GM12872 (cell line): ENCODE measurements around the gene FAM111B.

ENCODE experiments used
- TF ChIP-seq, protein P1 (sequence below): IDR thresholded peaks from 3 replicates; pipeline ENCODE4 v1.5.1; 2011; ENCODE audit warnings: low read depth, mild to moderate bottlenecking, low read length, moderate library complexity; ENCODE audit not compliant: insufficient read depth

Gene FAM111B

DNA sequence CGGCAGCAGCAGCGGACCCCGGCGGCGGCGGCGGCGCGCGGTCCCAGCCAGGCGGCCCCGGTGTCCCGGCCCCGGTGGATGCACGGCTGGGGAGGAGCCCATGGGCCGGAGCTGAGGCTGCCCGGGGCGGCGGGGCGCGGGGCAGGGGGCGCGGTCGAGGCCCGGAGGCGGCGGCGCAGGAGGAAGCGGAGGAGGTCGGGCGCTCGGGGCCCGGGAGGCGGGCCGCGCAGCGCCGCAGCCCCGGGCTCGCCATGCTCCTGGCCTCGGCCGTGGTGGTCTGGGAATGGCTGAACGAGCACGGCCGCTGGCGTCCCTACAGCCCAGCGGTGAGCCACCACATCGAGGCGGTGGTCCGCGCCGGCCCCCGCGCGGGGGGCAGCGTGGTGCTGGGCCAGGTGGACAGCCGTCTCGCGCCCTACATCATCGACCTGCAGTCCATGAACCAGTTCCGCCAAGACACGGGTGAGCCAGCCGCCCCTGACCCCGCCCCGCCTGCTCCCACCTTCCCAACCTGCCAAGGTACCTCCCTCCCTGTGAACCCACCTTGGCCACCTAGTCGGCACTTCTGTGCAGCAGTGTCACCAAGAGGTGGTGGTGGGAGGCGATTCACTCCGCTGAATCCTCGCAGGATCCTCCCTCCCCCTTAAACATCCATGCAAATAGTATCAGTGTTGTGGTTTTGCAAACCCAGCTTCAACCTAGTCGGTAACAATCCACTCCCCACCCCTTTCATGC, 65.5 kb downstream of the FAM111B start:
- TF ChIP-seq, protein P1, sequence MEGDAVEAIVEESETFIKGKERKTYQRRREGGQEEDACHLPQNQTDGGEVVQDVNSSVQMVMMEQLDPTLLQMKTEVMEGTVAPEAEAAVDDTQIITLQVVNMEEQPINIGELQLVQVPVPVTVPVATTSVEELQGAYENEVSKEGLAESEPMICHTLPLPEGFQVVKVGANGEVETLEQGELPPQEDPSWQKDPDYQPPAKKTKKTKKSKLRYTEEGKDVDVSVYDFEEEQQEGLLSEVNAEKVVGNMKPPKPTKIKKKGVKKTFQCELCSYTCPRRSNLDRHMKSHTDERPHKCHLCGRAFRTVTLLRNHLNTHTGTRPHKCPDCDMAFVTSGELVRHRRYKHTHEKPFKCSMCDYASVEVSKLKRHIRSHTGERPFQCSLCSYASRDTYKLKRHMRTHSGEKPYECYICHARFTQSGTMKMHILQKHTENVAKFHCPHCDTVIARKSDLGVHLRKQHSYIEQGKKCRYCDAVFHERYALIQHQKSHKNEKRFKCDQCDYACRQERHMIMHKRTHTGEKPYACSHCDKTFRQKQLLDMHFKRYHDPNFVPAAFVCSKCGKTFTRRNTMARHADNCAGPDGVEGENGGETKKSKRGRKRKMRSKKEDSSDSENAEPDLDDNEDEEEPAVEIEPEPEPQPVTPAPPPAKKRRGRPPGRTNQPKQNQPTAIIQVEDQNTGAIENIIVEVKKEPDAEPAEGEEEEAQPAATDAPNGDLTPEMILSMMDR = no peak

GRCh38 chr11:59173080-59173963, 66.3 kb downstream of the FAM111B start:
- TF ChIP-seq, protein P1 = no peak

GRCh38 chr11:59173964-59174663, 67.1 kb downstream of the FAM111B start:
- TF ChIP-seq, protein P1 = no peak

- TF ChIP-seq, protein P1 = no peak
Observed at GRCh38 chr11:59174664-59175033, 67.6 kb downstream of the FAM111B start.

GRCh38 chr11:59175091-59175501, 68.1 kb downstream of the FAM111B start:
- TF ChIP-seq, protein P1 = no peak

GRCh38 chr11:59176330-59176729, 69.3 kb downstream of the FAM111B start:
- TF ChIP-seq, protein P1 = no peak
